NCI-H2029 (cell line): ENCODE data around the gene CT47C1.

Source experiments
- DNase-seq: peaks from one replicate; lab custom pipeline; 2025; lab: John Stamatoyannopoulos, UW

The CT47C1 gene

DNA sequence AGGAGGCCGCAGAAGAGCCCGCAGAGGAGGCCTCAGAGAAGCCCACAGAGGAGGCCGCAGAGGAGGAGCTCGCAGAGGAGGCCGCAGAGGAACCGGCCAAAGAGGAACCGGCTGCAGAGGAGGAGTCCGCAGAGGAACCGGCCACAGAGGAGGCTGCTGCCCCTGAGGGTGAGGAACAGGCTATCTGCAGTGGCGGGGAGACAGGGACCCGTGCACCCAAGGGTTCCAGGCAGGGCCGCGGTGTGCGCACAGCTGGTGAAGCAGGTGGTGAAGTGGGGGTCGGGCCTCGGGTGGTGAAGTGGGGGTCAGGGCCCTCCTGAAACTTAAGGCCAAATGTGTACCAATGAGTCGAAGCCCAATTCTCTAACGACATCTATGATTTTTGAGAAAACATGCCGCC, 1.1 kb downstream of the CT47C1 start:
- no peak for DNase-seq

DNA sequence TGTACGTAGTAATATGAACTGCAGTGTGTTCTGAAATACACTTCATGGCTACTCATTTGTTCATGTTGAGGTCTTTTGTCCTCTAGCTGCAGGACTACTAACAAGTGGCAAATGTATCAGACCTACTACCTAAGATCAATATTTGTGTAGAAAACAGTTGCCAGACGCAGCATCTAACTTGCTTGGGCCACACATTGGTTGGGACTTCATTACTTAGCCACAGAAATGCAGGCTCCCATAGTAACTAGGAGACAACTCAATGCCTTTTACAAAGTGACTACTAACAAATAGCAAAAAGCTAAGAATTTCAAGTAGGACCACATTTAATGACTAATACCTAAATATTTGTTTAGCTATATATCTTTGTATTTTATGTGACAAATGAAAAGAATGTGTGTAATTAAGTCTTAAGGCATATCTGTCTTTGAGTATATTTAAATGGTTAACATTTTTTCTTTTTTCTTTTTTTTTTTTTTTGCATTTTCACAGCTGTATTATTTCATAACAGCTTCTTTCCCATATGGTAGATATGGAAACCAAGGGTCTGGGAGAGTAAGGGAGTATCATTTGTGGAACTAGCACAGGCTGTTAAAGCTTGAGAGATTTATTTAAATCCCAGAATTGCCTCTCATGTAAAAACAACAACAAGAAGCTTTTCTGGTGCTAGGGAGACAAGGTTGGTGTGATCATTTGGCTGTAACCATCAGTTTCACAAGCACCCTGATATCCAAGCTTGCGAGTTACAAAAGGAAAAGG, 2.7 kb downstream of the CT47C1 start:
- DNase-seq, result no peak

DNA sequence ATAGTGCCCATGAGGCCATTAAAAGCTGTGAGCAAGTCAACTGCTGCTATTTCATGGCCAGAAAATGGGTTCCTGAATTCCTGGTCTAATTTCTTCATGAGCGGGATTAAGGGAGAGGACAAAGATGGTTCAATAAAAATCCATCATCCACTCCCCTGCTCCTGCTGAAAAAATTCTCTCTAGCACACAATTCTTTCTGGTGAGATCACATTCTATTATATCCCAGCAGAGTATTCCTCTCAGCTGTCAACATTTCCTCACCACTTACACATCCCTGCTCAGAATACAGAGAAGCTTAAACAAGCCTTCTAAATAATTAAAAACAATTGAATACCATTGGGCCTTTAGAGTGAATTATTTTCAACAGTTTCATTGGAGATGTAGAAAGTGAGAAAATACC, 9.5 kb downstream of the CT47C1 start:
- no peak for DNase-seq

DNA sequence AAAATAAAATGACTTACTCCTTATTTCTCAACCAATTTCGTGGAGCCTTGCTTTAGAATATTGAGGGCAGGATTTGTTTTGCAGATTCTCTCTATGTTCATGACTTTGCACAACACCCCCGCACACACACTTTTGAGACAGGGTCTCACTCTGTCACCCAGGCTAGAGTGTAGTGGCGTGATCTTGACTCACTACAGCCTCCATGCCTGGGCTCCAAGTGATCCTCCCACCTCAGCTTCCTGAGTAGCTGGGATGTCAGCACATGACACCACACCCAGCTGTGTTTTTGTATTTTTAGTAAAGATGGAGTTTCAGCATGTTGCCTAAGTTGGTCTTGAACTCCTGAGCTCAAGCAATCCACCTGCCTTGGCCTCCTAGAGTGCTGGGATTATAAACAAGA, 12.0 kb downstream of the CT47C1 start:
- no peak for DNase-seq

DNA sequence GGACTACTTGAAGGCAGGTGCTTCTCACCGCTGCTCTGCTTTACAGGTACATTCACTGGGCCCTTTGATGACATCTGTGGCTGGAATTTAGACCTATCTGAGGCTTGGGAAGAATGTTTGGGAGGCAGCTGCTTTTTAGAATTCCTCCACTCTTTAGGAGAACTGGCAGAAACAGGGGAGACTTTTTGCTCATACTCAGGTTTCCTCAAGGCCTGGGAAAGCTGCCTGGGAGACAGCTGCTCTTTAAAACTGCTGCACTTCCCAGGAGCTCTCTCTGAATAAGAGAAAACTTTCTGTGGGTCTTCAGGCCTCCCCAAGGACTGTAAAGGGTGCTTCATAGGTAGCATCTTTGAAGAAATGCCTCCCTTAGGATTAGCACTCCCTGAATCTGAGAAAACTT, 14.3 kb downstream of the CT47C1 start:
- DNase-seq, result no peak

DNA sequence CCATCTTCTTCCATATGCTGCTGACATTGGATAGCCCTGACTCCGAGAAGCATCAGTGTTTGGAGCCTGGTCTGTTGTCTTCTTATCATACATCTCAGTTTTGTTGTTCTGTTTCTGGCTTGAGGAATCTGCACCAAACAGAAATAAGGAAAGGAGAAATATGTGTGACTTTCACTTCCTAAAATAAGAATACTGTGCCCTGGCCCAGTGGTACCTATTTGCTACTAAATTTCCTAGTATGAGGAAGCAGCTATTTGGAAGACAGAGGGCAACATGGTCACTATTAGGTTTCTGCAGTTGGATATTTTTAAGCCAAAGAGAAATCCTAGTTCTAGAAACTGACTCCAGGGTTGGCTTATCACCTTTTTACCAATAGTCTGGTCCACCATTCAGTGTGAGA, 16.8 kb downstream of the CT47C1 start:
- no peak for DNase-seq

DNA sequence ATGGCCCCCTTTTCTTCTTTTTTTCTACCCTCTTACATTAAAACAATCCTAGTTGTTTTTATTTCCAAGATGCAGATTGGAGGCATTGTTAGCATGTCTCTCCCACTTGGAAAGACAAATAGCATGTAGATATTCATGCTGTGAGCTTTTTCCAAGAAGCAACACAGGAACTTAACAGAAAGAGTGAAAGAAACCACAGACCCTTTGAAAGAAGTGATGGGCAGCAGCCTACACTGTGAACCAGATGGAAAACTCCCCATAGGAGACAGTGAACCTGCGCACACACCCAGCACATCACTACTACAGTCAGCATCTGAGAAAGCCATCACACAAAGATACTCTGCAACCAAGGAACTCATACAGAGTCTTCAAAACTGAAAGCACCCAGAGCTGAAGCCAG, 17.8 kb downstream of the CT47C1 start:
- no peak for DNase-seq

DNA sequence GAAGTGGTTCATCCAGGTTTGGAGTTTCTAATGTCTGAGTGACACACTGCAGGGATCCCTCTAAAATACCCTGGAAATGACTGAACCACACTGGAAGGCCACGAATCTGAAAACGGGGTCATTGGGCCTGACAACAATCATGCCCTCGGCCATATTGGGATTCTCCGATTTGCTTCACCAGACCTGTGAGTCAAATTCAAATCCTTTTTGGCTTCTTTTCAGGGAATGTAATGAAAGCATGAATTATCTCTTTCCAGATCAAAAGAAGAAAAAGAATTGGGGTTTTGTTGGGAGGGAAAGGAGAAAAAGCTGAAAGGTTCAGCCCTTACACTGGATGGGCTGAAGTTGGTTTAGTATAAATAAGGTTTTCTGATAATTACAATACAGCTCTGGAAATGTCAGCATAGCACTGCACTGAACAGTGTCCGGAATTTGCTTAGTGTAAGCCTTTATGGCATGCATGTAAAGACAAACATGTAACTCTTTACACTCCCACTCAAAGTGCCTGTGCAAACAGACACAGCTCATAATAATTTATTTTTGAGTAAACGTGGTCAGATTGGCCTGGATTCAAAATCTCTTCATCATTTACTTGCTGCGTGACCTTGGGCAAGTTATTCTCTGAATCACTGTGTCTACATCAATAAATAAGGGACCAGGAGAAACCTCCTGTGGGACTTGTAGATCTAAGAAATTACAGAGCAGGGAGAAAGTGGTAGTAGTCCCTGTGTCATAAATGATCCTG, 21.4 kb downstream of the CT47C1 start:
- peak; percentile 13 for DNase-seq

DNA sequence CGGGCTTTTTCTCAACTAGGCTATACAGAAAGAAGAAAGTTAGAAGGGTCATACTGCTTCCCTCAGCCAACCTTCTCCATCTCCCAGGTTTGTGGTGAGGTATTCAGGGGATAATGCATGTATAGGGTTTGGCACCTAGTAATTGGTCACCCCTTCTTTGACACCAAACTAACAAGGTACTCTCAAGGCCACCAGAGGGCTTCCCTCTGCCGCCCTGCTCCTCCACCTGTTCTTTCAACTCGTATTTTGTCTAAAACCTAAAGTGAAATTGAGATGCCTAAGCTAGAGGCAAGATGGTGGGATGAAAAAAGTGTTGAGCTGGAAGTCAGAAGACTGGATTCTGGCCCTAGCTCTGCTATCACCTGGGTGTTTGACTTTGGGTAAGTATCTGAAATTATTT, 22.0 kb downstream of the CT47C1 start:
- DNase-seq, result no peak

DNA sequence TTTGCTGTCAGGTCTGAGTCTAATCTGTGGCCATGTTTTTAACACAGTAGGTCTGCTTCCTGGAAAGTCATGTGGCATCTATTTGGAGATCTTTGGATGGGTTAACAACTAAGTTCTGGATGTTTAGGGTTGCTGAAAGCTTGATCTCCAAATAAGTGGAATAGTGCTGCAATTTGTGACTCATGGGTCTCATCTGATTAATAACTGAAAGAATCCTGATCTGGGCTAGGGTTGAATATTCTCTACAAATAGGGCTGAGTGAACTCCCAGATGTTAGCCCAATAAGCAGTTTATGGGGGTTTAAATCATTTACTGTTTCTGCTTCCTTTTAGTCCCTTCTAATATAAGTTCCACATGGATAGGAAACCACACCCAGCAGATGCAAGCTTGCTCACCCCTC, 23.1 kb downstream of the CT47C1 start:
- no peak for DNase-seq

DNA sequence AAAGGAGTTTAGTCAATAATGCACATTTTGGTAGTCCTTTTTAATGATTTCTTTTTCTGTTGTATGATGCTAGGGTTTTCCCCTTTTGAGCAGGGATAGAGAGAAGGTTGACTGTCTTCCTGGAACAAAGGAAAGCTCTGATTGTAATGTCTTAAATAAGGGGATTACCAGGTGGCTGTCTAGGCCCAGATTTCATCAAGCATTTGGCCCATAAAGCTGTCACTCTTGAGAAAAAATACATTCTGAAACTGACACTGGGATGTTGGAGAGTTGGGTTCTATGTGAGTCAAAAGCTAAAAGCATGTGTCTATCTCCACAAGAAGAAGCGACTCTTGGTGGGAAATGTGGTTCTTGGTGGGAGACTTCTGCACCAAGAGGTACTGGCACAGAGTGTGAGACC, 28.4 kb downstream of the CT47C1 start:
- no peak for DNase-seq

DNA sequence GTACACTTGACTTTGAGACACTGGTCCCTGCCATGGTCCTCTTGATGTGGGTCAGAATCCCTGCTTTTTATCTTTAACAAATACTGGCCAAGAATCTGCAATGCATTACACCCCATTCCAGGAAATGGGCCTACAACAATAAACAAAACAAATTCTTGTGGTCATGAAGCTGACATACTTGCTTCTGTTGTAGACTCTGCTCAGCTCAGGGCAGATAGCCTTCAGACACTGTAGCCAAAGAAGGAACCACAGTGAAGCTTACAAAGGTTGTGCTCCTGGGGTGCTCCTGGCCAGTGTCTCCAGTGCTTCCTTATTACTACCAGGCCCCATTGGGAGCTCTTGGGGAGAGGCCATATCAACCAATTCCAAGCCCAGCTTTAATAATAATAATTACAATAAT, 33.0 kb downstream of the CT47C1 start:
- DNase-seq, result no peak

DNA sequence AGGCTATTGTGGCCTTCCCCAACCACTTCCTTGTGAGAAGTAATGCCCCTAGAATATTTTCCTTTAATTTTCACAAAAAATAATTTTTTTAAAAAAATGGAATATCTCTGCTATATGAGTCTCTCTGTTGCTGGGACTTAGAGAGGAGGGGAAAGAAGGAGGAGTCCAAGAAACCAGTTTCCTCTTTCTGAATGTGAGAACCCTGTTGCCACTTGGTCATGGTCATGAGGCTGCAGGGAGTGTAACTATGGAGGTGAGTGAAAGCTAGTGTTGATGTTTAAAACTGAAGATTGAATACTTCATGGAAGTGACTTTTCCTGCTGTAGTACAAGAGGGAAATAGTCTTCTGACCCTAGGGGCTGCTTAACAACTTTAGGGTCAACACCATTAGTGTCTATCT, 34.4 kb downstream of the CT47C1 start:
- no peak for DNase-seq

DNA sequence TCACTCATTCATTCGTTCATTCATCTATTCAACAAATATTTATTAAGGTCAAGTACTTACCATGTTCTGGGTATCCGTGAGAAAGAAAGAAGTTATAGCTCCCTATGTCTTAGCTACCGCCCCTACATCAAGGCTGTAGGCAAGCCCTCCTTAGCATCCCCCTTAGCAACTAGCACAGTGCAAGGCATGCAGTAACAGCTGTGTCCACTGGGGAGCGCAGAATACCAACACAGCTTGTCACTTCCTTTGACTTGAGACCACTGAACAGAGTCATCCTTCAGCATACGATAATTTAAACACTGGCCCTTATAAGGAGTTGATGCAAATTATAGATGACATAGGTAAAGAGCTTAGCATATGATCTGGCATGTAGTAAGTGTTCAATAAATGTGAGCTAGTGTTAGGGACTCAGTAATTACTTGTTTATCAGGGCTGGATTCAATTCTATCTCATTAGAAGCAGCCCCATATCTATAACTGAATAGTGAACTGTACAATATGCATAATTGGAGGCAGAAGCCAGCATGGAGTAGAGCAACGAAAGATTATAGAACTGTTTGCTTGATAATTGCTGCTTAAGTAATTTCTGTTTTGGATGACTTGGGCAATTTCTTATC, 46.1 kb downstream of the CT47C1 start:
- DNase-seq, result peak; percentile 0

DNA sequence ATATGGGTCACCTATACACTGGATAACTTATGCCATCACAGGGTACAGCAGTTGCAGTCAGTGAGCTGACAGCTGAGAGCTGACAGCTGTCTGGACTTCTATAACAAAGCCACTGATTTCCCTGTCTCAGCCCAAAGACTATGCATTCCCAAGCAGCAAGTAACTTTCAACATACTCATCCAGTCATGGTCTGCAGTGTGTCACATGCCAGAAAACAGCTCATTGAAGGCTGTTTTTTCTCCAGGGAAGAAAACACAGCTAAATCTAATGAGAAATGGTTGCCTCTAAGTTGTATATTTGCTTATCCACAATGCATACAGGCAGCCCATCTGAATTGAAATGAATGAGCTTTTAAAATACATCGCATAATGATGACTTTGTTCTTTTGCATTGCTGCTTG, 48.5 kb downstream of the CT47C1 start:
- no peak for DNase-seq
